Adrenal gland (tissue), 5 donors: Measurements from ENCODE around the gene CBFA2T3.

ENCODE experiments used
- POLR2A ChIP-seq, 2 donors: fragments of 450-650 bp; IDR thresholded peaks; one replicate each; pipeline ENCODE4 v1.6.1; 2017; ENCODE audit warnings: antibody characterized with exemption in 2 of 2, mild to moderate bottlenecking in 2 of 2, moderate library complexity in 1 of 2
- TF ChIP-seq, protein P1 (sequence below), 6 experiments: fragments of 450-650 bp in 4 of 6; fragments of 200-600 bp in 2 of 6; sonication (generic) in 1 of 6; IDR thresholded peaks; 1 replicate in 5 of 6; 2 replicates in 1 of 6; pipeline versions ENCODE4 v1.5.1 to v1.8.0; 2016 to 2021; ENCODE audit warnings: antibody characterized with exemption in 6 of 6, mild to moderate bottlenecking in 2 of 6, moderate library complexity in 1 of 6
- donor health status: DM: no; HTN: no; CAD: no.

DNA sequence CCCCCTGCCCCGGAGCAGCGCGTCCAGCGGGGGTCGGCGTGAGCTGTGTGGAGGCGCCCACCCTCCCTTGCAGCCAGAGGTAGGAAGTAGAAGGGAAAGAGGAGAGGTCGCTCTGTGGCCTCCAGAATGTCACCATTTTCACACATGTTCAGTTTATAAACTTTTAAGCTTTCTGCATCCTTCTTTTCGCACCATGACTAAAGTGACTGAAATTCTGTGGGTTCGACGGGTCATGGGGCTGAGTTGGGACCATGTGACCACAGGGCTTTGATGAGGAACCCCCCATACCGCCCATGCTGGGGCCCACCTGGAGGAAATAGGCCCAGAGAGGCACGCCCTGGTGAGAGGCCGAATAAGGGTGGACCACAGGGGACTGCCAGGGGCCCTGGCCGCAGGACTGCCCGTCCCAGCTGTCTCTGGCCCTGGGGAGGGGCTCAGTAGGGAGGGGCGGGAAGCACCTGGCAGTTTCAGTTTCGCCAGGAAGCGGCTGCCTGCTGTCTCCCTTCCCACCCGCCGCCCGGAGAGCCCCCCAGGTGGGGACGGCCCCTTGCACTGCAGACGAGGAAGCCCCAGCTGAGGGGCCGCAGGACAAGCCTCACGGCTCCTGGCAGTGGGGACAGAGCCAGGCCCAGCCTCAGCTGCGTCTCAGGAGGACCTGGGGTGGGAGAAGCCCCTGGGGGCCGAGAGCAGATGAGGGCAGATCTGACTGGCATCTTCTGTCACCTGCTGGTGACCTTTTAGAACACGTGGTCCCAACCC, 9.0 kb downstream of the CBFA2T3 start:
- TF ChIP-seq, protein P1, sequence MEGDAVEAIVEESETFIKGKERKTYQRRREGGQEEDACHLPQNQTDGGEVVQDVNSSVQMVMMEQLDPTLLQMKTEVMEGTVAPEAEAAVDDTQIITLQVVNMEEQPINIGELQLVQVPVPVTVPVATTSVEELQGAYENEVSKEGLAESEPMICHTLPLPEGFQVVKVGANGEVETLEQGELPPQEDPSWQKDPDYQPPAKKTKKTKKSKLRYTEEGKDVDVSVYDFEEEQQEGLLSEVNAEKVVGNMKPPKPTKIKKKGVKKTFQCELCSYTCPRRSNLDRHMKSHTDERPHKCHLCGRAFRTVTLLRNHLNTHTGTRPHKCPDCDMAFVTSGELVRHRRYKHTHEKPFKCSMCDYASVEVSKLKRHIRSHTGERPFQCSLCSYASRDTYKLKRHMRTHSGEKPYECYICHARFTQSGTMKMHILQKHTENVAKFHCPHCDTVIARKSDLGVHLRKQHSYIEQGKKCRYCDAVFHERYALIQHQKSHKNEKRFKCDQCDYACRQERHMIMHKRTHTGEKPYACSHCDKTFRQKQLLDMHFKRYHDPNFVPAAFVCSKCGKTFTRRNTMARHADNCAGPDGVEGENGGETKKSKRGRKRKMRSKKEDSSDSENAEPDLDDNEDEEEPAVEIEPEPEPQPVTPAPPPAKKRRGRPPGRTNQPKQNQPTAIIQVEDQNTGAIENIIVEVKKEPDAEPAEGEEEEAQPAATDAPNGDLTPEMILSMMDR (IDR thresholded peaks at IDR 0.05): no peak
- no peak for TF ChIP-seq POLR2A (IDR thresholded peaks at IDR 0.05)
